Keratinocyte (primary cell): ENCODE data around the gene TOX2. TPM values are rescaled to one million over a fixed set of nuclear protein-coding genes. Genes with fewer than 3 reads are reported as not detected.

Experiments
- DNase-seq: peaks from one replicate; pipeline ENCODE4 v3.0.0-alpha.2; 2011; ENCODE audit warnings: low read depth, missing footprints, low spot score
- FAIRE-seq: peaks from 2 replicates; lab custom pipeline; 2011; peaks lifted over from hg19 to GRCh38; lab: Jason Lieb, UNC
- H2AFZ ChIP-seq: 2 replicates; pipeline ENCODE4 v1.6.0; 2012; ENCODE audit warnings: low read length, control low read depth, inconsistent platforms; ENCODE audit not compliant: control insufficient read depth
- H3K27ac ChIP-seq: 2 replicates; pipeline ENCODE4 v1.5.1; 2011; ENCODE audit warnings: low read length; ENCODE audit not compliant: control insufficient read depth, insufficient read depth
- H3K27me3 ChIP-seq: 3 replicates; pipeline ENCODE4 v1.6.0; 2011; ENCODE audit warnings: low read length; ENCODE audit not compliant: control insufficient read depth, insufficient read depth; ENCODE audit errors: extremely low read depth
- H3K36me3 ChIP-seq, 2 experiments: 2 replicates in 1 of 2; 3 replicates in 1 of 2; pipeline ENCODE4 v1.5.1; 2011; ENCODE audit warnings: low read length in 2 of 2, mild to moderate bottlenecking in 1 of 2; ENCODE audit not compliant: control insufficient read depth in 2 of 2, insufficient read depth in 2 of 2; ENCODE audit errors: extremely low read depth in 1 of 2
- H3K4me1 ChIP-seq: 3 replicates; pipeline ENCODE4 v1.5.1; 2011; ENCODE audit warnings: low read length; ENCODE audit not compliant: control insufficient read depth, insufficient read depth; ENCODE audit errors: extremely low read depth
- H3K4me2 ChIP-seq: 3 replicates; pipeline ENCODE4 v1.6.0; 2011; ENCODE audit warnings: low read depth, low read length; ENCODE audit not compliant: control insufficient read depth, insufficient read depth; ENCODE audit errors: extremely low read depth
- H3K4me3 ChIP-seq, 3 experiments: fragments of 200-600 bp in 1 of 3; sonication (generic) in 1 of 3; 2 replicates in 2 of 3; 3 replicates in 1 of 3; pipeline ENCODE4 v1.5.1; 2011 to 2016; ENCODE audit warnings: low read length in 3 of 3, mild to moderate bottlenecking in 3 of 3, control low read depth in 2 of 3, inconsistent platforms in 1 of 3, low read depth in 1 of 3, mixed read lengths in 1 of 3, mixed run types in 1 of 3, moderate library complexity in 1 of 3; ENCODE audit not compliant: control insufficient read depth in 2 of 3, insufficient read depth in 2 of 3; ENCODE audit errors: extremely low read depth in 1 of 3
- H3K79me2 ChIP-seq: 2 replicates; pipeline ENCODE4 v1.6.0; 2012; ENCODE audit warnings: low read length; ENCODE audit not compliant: control insufficient read depth, insufficient read depth
- H3K9ac ChIP-seq: 3 replicates; pipeline ENCODE4 v1.6.0; 2011; ENCODE audit warnings: low read length; ENCODE audit not compliant: control insufficient read depth, insufficient read depth; ENCODE audit errors: extremely low read depth
- H3K9me1 ChIP-seq: 3 replicates; pipeline ENCODE4 v1.6.0; 2011; ENCODE audit warnings: low read length; ENCODE audit not compliant: control insufficient read depth, insufficient read depth; ENCODE audit errors: extremely low read depth
- H3K9me3 ChIP-seq: 2 replicates; pipeline ENCODE4 v1.5.1; 2012; ENCODE audit warnings: low read depth, low read length; ENCODE audit not compliant: control insufficient read depth
- H4K20me1 ChIP-seq: 3 replicates; pipeline ENCODE4 v1.6.0; 2011; ENCODE audit warnings: low read length; ENCODE audit not compliant: control insufficient read depth, insufficient read depth; ENCODE audit errors: extremely low read depth
- EZH2 ChIP-seq: IDR thresholded peaks from one replicate; pipeline ENCODE4 v1.6.1; 2012; ENCODE audit warnings: inconsistent platforms, mild to moderate bottlenecking, low read length, moderate library complexity
- dilution Hi-C: fragments of 300-500 bp; cut with MboI; formaldehyde crosslinking; loops from one replicate; pipeline ENCODE4 v1.7.0; 2020; ENCODE audit warnings: low sequenced_read_pairs; ENCODE audit not compliant: extremely low pct_ligation_motif_present
- polyA plus RNA-seq, 5 experiments: library from polyadenylated mRNA; depleted of rRNA in 3 of 5; stranded (reverse) in 3 of 5; stranded (forward) in 1 of 5; unstranded in 1 of 5; fragments of >200 nt; gene quantifications; 1 replicate in 1 of 5; 2 replicates in 3 of 5; 3 replicates in 1 of 5; pipeline versions ENCODE4 v1.2.1 to v1.2.3, GENCODE V29; 2011 to 2012; ENCODE audit warnings: missing spikeins in 2 of 5, low read depth in 1 of 5, low replicate concordance in 1 of 5
- TF ChIP-seq, protein P1 (sequence below), 3 experiments: IDR thresholded peaks in 1 of 3; conservative IDR thresholded peaks in 1 of 3; optimal IDR thresholded peaks in 1 of 3; 2 replicates in 2 of 3; 3 replicates in 1 of 3; pipeline versions ENCODE3 to v1.5.1; 2011; ENCODE audit warnings: low read length in 3 of 3, mild to moderate bottlenecking in 3 of 3, moderate library complexity in 2 of 3, control low read depth in 1 of 3, inconsistent platforms in 1 of 3; ENCODE audit not compliant: insufficient read depth in 2 of 3; ENCODE audit errors: extremely low read depth in 1 of 3

TOX2 gene
- polyA plus RNA-seq, 1 donor (not counting 4 experiments of a cell fraction or from before 2014, with no cell fraction given): 0.20 TPM

- H3K9me1 ChIP-seq: no peaks in the 10 kb centered on the region
- H2AFZ ChIP-seq: no peak overlapping the region
- no peaks in the 10 kb centered on the region for H3K36me3 ChIP-seq
- FAIRE-seq: no peak
- H4K20me1 ChIP-seq: no peaks in the 10 kb centered on the region
- no peak overlapping the region for H3K27ac ChIP-seq
- no peak for TF ChIP-seq EZH2
- TF ChIP-seq, protein P1, sequence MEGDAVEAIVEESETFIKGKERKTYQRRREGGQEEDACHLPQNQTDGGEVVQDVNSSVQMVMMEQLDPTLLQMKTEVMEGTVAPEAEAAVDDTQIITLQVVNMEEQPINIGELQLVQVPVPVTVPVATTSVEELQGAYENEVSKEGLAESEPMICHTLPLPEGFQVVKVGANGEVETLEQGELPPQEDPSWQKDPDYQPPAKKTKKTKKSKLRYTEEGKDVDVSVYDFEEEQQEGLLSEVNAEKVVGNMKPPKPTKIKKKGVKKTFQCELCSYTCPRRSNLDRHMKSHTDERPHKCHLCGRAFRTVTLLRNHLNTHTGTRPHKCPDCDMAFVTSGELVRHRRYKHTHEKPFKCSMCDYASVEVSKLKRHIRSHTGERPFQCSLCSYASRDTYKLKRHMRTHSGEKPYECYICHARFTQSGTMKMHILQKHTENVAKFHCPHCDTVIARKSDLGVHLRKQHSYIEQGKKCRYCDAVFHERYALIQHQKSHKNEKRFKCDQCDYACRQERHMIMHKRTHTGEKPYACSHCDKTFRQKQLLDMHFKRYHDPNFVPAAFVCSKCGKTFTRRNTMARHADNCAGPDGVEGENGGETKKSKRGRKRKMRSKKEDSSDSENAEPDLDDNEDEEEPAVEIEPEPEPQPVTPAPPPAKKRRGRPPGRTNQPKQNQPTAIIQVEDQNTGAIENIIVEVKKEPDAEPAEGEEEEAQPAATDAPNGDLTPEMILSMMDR (optimal IDR thresholded peaks at IDR 0.05 in 1 of 3, IDR thresholded peaks at IDR 0.05 in 1 of 3, conservative IDR thresholded peaks at IDR 0.05 in 1 of 3; ENCODE audit: extremely low read depth in 1 of 3, insufficient read depth in 2 of 3, low read length in 3 of 3): no peak
- H3K4me3 ChIP-seq: no peak overlapping the region
- DNase-seq: no peak
- H3K9ac ChIP-seq: no peak overlapping the region
- peaks cover 2% of the 10 kb centered on the region for H3K9me3 ChIP-seq
- H3K4me1 ChIP-seq: no peaks in the 10 kb centered on the region
- H3K4me2 ChIP-seq: no peak overlapping the region
- no peaks in the 10 kb centered on the region for H3K79me2 ChIP-seq
- dilution Hi-C loops: no loop called here
- H3K27me3 ChIP-seq: peaks cover 31% of the 10 kb centered on the region
These were observed 124.5 kb downstream of the TOX2 start for GRCh38 chr20:44039147-44039546.

- no peak overlapping the region for H3K4me3 ChIP-seq
- H3K27ac ChIP-seq: no peak overlapping the region
- no peak overlapping the region for H3K9ac ChIP-seq
- DNase-seq (no peak), FAIRE-seq (no peak)
- H3K4me1 ChIP-seq: no peaks in the 10 kb centered on the region
- no peak overlapping the region for H2AFZ ChIP-seq
- peaks cover 27% of the 10 kb centered on the region for H3K27me3 ChIP-seq
- H3K4me2 ChIP-seq: no peak overlapping the region
- H3K79me2 ChIP-seq: no peaks in the 10 kb centered on the region
- H3K36me3 ChIP-seq: no peaks in the 10 kb centered on the region
- H4K20me1 ChIP-seq: no peaks in the 10 kb centered on the region
- TF ChIP-seq, protein P1 (optimal IDR thresholded peaks at IDR 0.05 in 1 of 3, IDR thresholded peaks at IDR 0.05 in 1 of 3, conservative IDR thresholded peaks at IDR 0.05 in 1 of 3; ENCODE audit: extremely low read depth in 1 of 3, insufficient read depth in 2 of 3, low read length in 3 of 3): no peak
- TF ChIP-seq EZH2: no peak
- no peaks in the 10 kb centered on the region for H3K9me1 ChIP-seq
- dilution Hi-C loops: no loop called here
- peaks cover under 1% of the 10 kb centered on the region for H3K9me3 ChIP-seq
These were observed 125.1 kb downstream of the TOX2 start for GRCh38 chr20:44039741-44040140.
